A549 (cell line): ENCODE data around the gene BORCS6.

Experiments
- ATOH8 ChIP-seq: fragments of 250-450 bp; sonication (Bioruptor Pico); IDR thresholded peaks from 2 replicates; pipeline ENCODE4 v1.5.0; 2020; ENCODE audit warnings: low read depth, mild to moderate bottlenecking, moderate library complexity
- BHLHE40 ChIP-seq: IDR thresholded peaks from 2 replicates; pipeline ENCODE4 v1.6.1; 2012; ENCODE audit warnings: low read depth, low read length, inconsistent platforms
- CBX2 ChIP-seq: fragments of 200-600 bp; sonication (generic); IDR thresholded peaks from 2 replicates; pipeline ENCODE4 v1.6.1; 2016; ENCODE audit warnings: low read depth, mild to moderate bottlenecking, borderline replicate concordance
- CHD2 ChIP-seq: fragments of 150-350 bp; IDR thresholded peaks from 2 replicates; pipeline ENCODE4 v1.6.1; 2014; ENCODE audit warnings: low read length; ENCODE audit not compliant: partially characterized antibody
- CTCF ChIP-seq: fragments of >200 bp; sonication (Bioruptor Twin); formaldehyde crosslinking; IDR thresholded peaks from 3 replicates; pipeline ENCODE4 v1.5.1; 2016
- ELK1 ChIP-seq: fragments of 150-350 bp; IDR thresholded peaks from 2 replicates; pipeline ENCODE4 v1.6.1; 2014; ENCODE audit warnings: low read depth, mild to moderate bottlenecking, low read length
- GATA3 ChIP-seq: IDR thresholded peaks from 2 replicates; pipeline ENCODE4 v1.6.1; 2012; ENCODE audit warnings: borderline replicate concordance
- HMGXB4 ChIP-seq: fragments of 250-450 bp; sonication (Bioruptor Pico); IDR thresholded peaks from 2 replicates; pipeline ENCODE4 v1.5.0; 2021; ENCODE audit warnings: mild to moderate bottlenecking, moderate library complexity, borderline replicate concordance
- MAX ChIP-seq: IDR thresholded peaks from 2 replicates; pipeline ENCODE4 v1.6.1; 2012
- POLR2A ChIP-seq: IDR thresholded peaks from 2 replicates; pipeline ENCODE4 v1.6.1; 2012; ENCODE audit warnings: mild to moderate bottlenecking, low read length
- RAD21 ChIP-seq, 2 experiments: fragments of >200 bp in 1 of 2; sonication (Bioruptor Twin) in 1 of 2; formaldehyde crosslinking in 1 of 2; IDR thresholded peaks in 1 of 2; conservative IDR thresholded peaks in 1 of 2; 2 replicates in 1 of 2; 3 replicates in 1 of 2; pipeline ENCODE4 v1.6.1; 2012 to 2018; ENCODE audit warnings: inconsistent platforms in 1 of 2
- REST ChIP-seq: fragments of 200-600 bp; sonication (generic); IDR thresholded peaks from 2 replicates; pipeline ENCODE4 v1.6.1; 2016; ENCODE audit warnings: antibody characterized with exemption, mild to moderate bottlenecking, moderate library complexity
- RFX5 ChIP-seq: fragments of 450-650 bp; IDR thresholded peaks from 2 replicates; pipeline ENCODE4 v1.7.1; 2014; ENCODE audit warnings: antibody characterized with exemption, mild to moderate bottlenecking, moderate library complexity
- SREBF2 ChIP-seq: fragments of 450-650 bp; IDR thresholded peaks from 2 replicates; pipeline ENCODE4 v1.6.1; 2014; ENCODE audit warnings: mild to moderate bottlenecking, moderate library complexity

- TF ChIP-seq POLR2A (no peak), REST (no peak), CTCF (no peak), MAX (no peak), ELK1 (no peak), SREBF2 (no peak), HMGXB4 (CRISPR knock-in tag) (no peak), BHLHE40 (no peak), RFX5 (no peak), CHD2 (no peak), RAD21 (conservative IDR thresholded peaks at IDR 0.05 in 1 of 2, IDR thresholded peaks at IDR 0.05 in 1 of 2) (no peak), ATOH8 (CRISPR knock-in tag) (no peak), CBX2 (no peak), GATA3 (no peak)
Observed at GRCh38 chr17:8147141-8147804, 42.7 kb downstream of the BORCS6 start.
